ENCODE results near the gene TIMP2.

Gene TIMP2

GRCh38 chr17:78925662-78926555 lies 722 bp upstream of the TIMP2 start:
- H3K27ac ChIP-seq (ENCODE audit: low read depth, low read length), result no peak overlapping the region
- no peak overlapping the region for H3K9ac ChIP-seq (ENCODE audit: low read depth, low read length)
- no peaks in the 10 kb centered on the region for H3K27me3 ChIP-seq (ENCODE audit: control insufficient read depth, insufficient read depth, low read length)
- no peaks in the 10 kb centered on the region for H3K36me3 ChIP-seq (ENCODE audit: control insufficient read depth, insufficient read depth, low read length)
- peaks cover 11% of the 10 kb centered on the region for H3K4me1 ChIP-seq (ENCODE audit: control insufficient read depth, insufficient read depth, low read length)
- peak overlapping the region; percentile 62 for H3K4me3 ChIP-seq (ENCODE audit: low read depth, low read length)
- H3K9me3 ChIP-seq (ENCODE audit: control insufficient read depth, insufficient read depth, low read length), result no peaks in the 10 kb centered on the region

GRCh38 chr17:78924481-78925151 lies 571 bp downstream of the TIMP2 start:
- Histone ChIP-seq H3K36me3 (ENCODE audit: control insufficient read depth, insufficient read depth, low read length) (no peaks in the 10 kb centered on the region), H3K9me3 (ENCODE audit: control insufficient read depth, insufficient read depth, low read length) (no peaks in the 10 kb centered on the region), H3K27me3 (ENCODE audit: control insufficient read depth, insufficient read depth, low read length) (no peaks in the 10 kb centered on the region), H3K9ac (ENCODE audit: low read depth, low read length) (no peak overlapping the region), H3K4me1 (ENCODE audit: control insufficient read depth, insufficient read depth, low read length) (peaks cover 11% of the 10 kb centered on the region), H3K27ac (ENCODE audit: low read depth, low read length) (no peak overlapping the region), H3K4me3 (ENCODE audit: low read depth, low read length) (peak overlapping the region; percentile 72)

- Histone ChIP-seq H3K36me3 (ENCODE audit: control insufficient read depth, insufficient read depth, low read length) (no peaks in the 10 kb centered on the region), H3K27ac (ENCODE audit: low read depth, low read length) (no peak overlapping the region), H3K9ac (ENCODE audit: low read depth, low read length) (0 out of 2 replicates have a peak overlapping the region, but pooled peaks have one; percentile 6), H3K27me3 (ENCODE audit: control insufficient read depth, insufficient read depth, low read length) (no peaks in the 10 kb centered on the region), H3K4me1 (ENCODE audit: control insufficient read depth, insufficient read depth, low read length) (peaks cover 11% of the 10 kb centered on the region), H3K9me3 (ENCODE audit: control insufficient read depth, insufficient read depth, low read length) (no peaks in the 10 kb centered on the region), H3K4me3 (ENCODE audit: low read depth, low read length) (peak overlapping the region; percentile 72)
These were observed 1.3 kb downstream of the TIMP2 start for GRCh38 chr17:78923660-78924453.

GRCh38 chr17:78922816-78923498 lies 2.2 kb downstream of the TIMP2 start:
- Histone ChIP-seq H3K4me1 (ENCODE audit: control insufficient read depth, insufficient read depth, low read length) (peaks cover 11% of the 10 kb centered on the region), H3K9ac (ENCODE audit: low read depth, low read length) (no peak overlapping the region), H3K27me3 (ENCODE audit: control insufficient read depth, insufficient read depth, low read length) (no peaks in the 10 kb centered on the region), H3K36me3 (ENCODE audit: control insufficient read depth, insufficient read depth, low read length) (no peaks in the 10 kb centered on the region), H3K9me3 (ENCODE audit: control insufficient read depth, insufficient read depth, low read length) (no peaks in the 10 kb centered on the region), H3K4me3 (ENCODE audit: low read depth, low read length) (peak overlapping the region; percentile 72), H3K27ac (ENCODE audit: low read depth, low read length) (no peak overlapping the region)

GRCh38 chr17:78921437-78921971 lies 3.7 kb downstream of the TIMP2 start:
- Histone ChIP-seq H3K4me3 (ENCODE audit: low read depth, low read length) (no peak overlapping the region), H3K27ac (ENCODE audit: low read depth, low read length) (no peak overlapping the region), H3K9ac (ENCODE audit: low read depth, low read length) (no peak overlapping the region), H3K36me3 (ENCODE audit: control insufficient read depth, insufficient read depth, low read length) (no peaks in the 10 kb centered on the region), H3K27me3 (ENCODE audit: control insufficient read depth, insufficient read depth, low read length) (no peaks in the 10 kb centered on the region), H3K9me3 (ENCODE audit: control insufficient read depth, insufficient read depth, low read length) (no peaks in the 10 kb centered on the region), H3K4me1 (ENCODE audit: control insufficient read depth, insufficient read depth, low read length) (peaks cover 12% of the 10 kb centered on the region)

- H3K9ac ChIP-seq (ENCODE audit: low read depth, low read length), result no peak overlapping the region
- no peak overlapping the region for H3K4me3 ChIP-seq (ENCODE audit: low read depth, low read length)
- no peaks in the 10 kb centered on the region for H3K9me3 ChIP-seq (ENCODE audit: control insufficient read depth, insufficient read depth, low read length)
- H3K27me3 ChIP-seq (ENCODE audit: control insufficient read depth, insufficient read depth, low read length), result no peaks in the 10 kb centered on the region
- no peak overlapping the region for H3K27ac ChIP-seq (ENCODE audit: low read depth, low read length)
- no peaks in the 10 kb centered on the region for H3K36me3 ChIP-seq (ENCODE audit: control insufficient read depth, insufficient read depth, low read length)
- peaks cover 14% of the 10 kb centered on the region for H3K4me1 ChIP-seq (ENCODE audit: control insufficient read depth, insufficient read depth, low read length)
These were observed 4.7 kb downstream of the TIMP2 start for GRCh38 chr17:78920528-78920927.

- Histone ChIP-seq H3K27ac (ENCODE audit: low read depth, low read length) (no peak overlapping the region), H3K27me3 (ENCODE audit: control insufficient read depth, insufficient read depth, low read length) (no peaks in the 10 kb centered on the region), H3K36me3 (ENCODE audit: control insufficient read depth, insufficient read depth, low read length) (no peaks in the 10 kb centered on the region), H3K4me1 (ENCODE audit: control insufficient read depth, insufficient read depth, low read length) (peaks cover 14% of the 10 kb centered on the region), H3K9me3 (ENCODE audit: control insufficient read depth, insufficient read depth, low read length) (no peaks in the 10 kb centered on the region), H3K9ac (ENCODE audit: low read depth, low read length) (no peak overlapping the region), H3K4me3 (ENCODE audit: low read depth, low read length) (no peak overlapping the region)
These were observed 5.2 kb downstream of the TIMP2 start for GRCh38 chr17:78919861-78920450.

DNA sequence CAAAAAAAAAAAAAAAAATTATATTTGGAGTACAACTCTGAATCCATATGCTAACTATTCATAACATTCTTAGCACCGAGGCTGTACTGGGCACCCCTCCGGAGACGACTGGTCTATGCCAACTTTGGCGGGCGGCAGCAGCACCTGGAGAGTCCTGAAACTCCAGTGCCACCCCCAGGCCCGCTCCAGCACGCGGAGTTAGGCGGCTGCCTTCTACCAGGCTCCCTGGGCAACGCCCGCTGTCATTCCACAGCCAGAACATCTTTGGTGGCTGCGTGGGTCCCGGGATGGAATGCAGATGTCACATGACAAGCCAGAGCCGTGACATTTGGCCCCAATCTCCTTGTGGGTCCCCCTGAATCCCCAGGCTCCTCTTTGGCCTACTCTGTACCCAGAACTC lies 6.2 kb downstream of the TIMP2 start:
- Histone ChIP-seq H3K9ac (ENCODE audit: low read depth, low read length) (no peak overlapping the region), H3K4me1 (ENCODE audit: control insufficient read depth, insufficient read depth, low read length) (peaks cover 12% of the 10 kb centered on the region), H3K9me3 (ENCODE audit: control insufficient read depth, insufficient read depth, low read length) (no peaks in the 10 kb centered on the region), H3K4me3 (ENCODE audit: low read depth, low read length) (no peak overlapping the region), H3K36me3 (ENCODE audit: control insufficient read depth, insufficient read depth, low read length) (no peaks in the 10 kb centered on the region), H3K27ac (ENCODE audit: low read depth, low read length) (no peak overlapping the region), H3K27me3 (ENCODE audit: control insufficient read depth, insufficient read depth, low read length) (no peaks in the 10 kb centered on the region)

- Histone ChIP-seq H3K27me3 (ENCODE audit: control insufficient read depth, insufficient read depth, low read length) (no peaks in the 10 kb centered on the region), H3K9me3 (ENCODE audit: control insufficient read depth, insufficient read depth, low read length) (no peaks in the 10 kb centered on the region), H3K4me1 (ENCODE audit: control insufficient read depth, insufficient read depth, low read length) (peaks cover 6% of the 10 kb centered on the region; the same call in 1 of the 2 replicates), H3K4me3 (ENCODE audit: low read depth, low read length) (no peak overlapping the region), H3K27ac (ENCODE audit: low read depth, low read length) (no peak overlapping the region), H3K9ac (ENCODE audit: low read depth, low read length) (no peak overlapping the region), H3K36me3 (ENCODE audit: control insufficient read depth, insufficient read depth, low read length) (no peaks in the 10 kb centered on the region)
These were observed 7.5 kb downstream of the TIMP2 start for GRCh38 chr17:78917451-78918275.

Data from HUES48 (cell line).